PC-9 (cell line): Measurements from ENCODE around the gene RNF11.

Experiments
- CTCF ChIP-seq: fragments of 200-600 bp; sonication (generic); conservative IDR thresholded peaks from 2 replicates; pipeline ENCODE4 v1.6.1; 2017; ENCODE audit warnings: mixed run types, antibody characterized with exemption, mild to moderate bottlenecking, moderate library complexity
- EZH2 ChIP-seq: fragments of 200-600 bp; sonication (generic); IDR thresholded peaks from 2 replicates; pipeline ENCODE4 v1.8.0; 2017; ENCODE audit warnings: antibody characterized with exemption, low read depth

DNA sequence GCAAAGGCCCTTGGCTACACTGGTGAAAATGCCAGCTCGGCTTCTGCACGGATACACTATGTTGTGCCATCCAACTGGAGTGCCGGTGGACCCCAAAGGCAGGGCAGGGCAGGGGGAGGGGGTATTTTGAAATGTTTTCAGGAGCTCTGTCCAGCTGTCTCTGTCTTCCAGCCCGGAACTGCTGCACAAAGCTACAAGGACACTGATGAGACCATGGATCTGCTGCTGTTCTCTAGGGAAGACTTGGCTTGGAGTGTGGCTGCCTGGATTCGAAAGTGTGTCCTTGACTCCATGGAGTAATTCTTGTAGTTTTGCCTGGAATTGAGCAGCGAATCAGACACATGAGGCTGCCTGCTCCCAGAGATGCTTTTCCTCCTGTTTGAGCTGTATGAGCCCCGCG is 51.9 kb downstream of the RNF11 start:
- no peak for TF ChIP-seq CTCF
- TF ChIP-seq EZH2: no peak
